ENCODE data around the gene LDB2. TPM values are rescaled to one million over a fixed set of nuclear protein-coding genes. Genes with fewer than 3 reads are reported as not detected.

LDB2 gene
- total and polyA plus RNA-seq, 2 experiments from 2014 or later = 48.6 to 80.1 TPM

DNA sequence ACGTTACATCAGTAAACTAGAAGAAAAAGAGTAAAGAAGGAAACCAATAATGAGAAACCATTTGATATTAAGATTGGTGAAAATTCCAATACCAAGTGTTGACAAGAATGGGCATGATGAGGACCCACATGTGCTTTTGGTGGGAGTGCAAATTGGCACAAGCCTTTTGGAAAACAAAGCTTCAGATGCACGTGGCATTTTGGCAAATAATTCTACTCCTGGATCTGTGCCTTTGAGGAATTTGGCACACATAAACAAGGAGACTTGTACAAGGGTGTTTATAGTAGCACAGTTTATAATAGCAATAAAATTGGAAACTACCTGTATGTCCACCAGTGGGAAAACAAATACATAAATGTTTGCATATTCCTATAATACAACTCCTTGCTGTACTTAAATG, 347.9 kb downstream of the LDB2 start:
- Histone ChIP-seq H3F3A (replicated peaks; ENCODE audit: low read depth) (no peaks in the 10 kb centered on the region), H3K4me3 (no peak overlapping the region), H3K27me3 (ENCODE audit: insufficient read depth) (no peaks in the 10 kb centered on the region), H4K20me1 (replicated peaks; ENCODE audit: insufficient read depth) (no peaks in the 10 kb centered on the region), H3K36me3 (ENCODE audit: insufficient read depth) (0 out of 2 replicates have a peak, but pooled peaks cover 1% of the 10 kb centered on the region), H3K27ac (ENCODE audit: low read depth) (no peak overlapping the region), H3K9me2 (ENCODE audit: insufficient read depth) (peaks cover 9% of the 10 kb centered on the region; the same call in 1 of the 2 replicates), H3K79me2 (replicated peaks; ENCODE audit: insufficient read depth) (no peaks in the 10 kb centered on the region), H2AFZ (no peak overlapping the region), H3K4me1 (ENCODE audit: insufficient read depth) (no peaks in the 10 kb centered on the region), H3K4me2 (no peak overlapping the region)
- DNase-seq (ENCODE audit: low spot score) (no peak), ATAC-seq (no peak)
- Mint-ChIP-seq H3K4me1 (no peaks in the 10 kb centered on the region), H3K9me3 (peaks cover 9% of the 10 kb centered on the region), H3K27me3 (ENCODE audit: insufficient read depth, low read depth, poor library complexity) (no peaks in the 10 kb centered on the region), H3K36me3 (ENCODE audit: low read depth) (peaks cover 10% of the 10 kb centered on the region), H3K4me3 (no peak overlapping the region), H3K27ac (no peak overlapping the region)
- TF ChIP-seq EZH2phosphoT487 (IDR thresholded peaks at IDR 0.05; ENCODE audit: unreplicated experiment) (no peak), STAT1 (IDR thresholded peaks at IDR 0.05; ENCODE audit: unreplicated experiment) (no peak), ZNF114 (CRISPR knock-in tag; IDR thresholded peaks at IDR 0.05) (no peak), ZNF331 (CRISPR knock-in tag; IDR thresholded peaks at IDR 0.05; ENCODE audit: low read depth) (no peak), NANOG (IDR thresholded peaks at IDR 0.05; ENCODE audit: borderline replicate concordance) (no peak)
- TF ChIP-seq, protein P1, sequence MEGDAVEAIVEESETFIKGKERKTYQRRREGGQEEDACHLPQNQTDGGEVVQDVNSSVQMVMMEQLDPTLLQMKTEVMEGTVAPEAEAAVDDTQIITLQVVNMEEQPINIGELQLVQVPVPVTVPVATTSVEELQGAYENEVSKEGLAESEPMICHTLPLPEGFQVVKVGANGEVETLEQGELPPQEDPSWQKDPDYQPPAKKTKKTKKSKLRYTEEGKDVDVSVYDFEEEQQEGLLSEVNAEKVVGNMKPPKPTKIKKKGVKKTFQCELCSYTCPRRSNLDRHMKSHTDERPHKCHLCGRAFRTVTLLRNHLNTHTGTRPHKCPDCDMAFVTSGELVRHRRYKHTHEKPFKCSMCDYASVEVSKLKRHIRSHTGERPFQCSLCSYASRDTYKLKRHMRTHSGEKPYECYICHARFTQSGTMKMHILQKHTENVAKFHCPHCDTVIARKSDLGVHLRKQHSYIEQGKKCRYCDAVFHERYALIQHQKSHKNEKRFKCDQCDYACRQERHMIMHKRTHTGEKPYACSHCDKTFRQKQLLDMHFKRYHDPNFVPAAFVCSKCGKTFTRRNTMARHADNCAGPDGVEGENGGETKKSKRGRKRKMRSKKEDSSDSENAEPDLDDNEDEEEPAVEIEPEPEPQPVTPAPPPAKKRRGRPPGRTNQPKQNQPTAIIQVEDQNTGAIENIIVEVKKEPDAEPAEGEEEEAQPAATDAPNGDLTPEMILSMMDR (conservative IDR thresholded peaks at IDR 0.05; ENCODE audit: low read depth in 2 of 2) = no peak
- TF ChIP-seq, protein P2, sequence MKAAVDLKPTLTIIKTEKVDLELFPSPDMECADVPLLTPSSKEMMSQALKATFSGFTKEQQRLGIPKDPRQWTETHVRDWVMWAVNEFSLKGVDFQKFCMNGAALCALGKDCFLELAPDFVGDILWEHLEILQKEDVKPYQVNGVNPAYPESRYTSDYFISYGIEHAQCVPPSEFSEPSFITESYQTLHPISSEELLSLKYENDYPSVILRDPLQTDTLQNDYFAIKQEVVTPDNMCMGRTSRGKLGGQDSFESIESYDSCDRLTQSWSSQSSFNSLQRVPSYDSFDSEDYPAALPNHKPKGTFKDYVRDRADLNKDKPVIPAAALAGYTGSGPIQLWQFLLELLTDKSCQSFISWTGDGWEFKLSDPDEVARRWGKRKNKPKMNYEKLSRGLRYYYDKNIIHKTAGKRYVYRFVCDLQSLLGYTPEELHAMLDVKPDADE (IDR thresholded peaks at IDR 0.05) = no peak

DNA sequence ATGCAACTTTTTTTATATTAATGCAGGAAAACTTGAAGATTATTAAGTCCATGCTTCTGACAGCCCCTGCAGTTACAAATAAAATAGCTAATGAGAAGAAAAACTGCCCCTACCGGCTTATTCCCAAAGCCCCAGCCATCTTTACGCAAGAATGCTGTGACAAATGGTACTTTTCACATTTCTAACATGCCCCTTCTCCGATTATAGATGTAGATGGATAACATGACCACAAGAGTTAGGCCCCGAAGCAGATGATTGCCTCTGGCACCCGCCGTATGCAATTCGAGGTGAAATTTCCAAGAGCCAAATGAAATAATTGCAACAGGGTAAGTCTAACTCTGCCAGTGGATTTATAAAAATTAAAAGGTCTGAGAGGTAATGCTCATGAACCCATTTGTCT, 352.8 kb downstream of the LDB2 start:
- Histone ChIP-seq H3K36me3 (ENCODE audit: insufficient read depth) (0 out of 2 replicates have a peak, but pooled peaks cover 3% of the 10 kb centered on the region), H3K79me2 (replicated peaks; ENCODE audit: insufficient read depth) (no peaks in the 10 kb centered on the region), H3K27ac (ENCODE audit: low read depth) (no peak overlapping the region), H3K27me3 (ENCODE audit: insufficient read depth) (no peaks in the 10 kb centered on the region), H3K4me1 (ENCODE audit: insufficient read depth) (no peaks in the 10 kb centered on the region), H3K4me2 (no peak overlapping the region), H3F3A (replicated peaks; ENCODE audit: low read depth) (no peaks in the 10 kb centered on the region), H2AFZ (no peak overlapping the region), H3K9me2 (ENCODE audit: insufficient read depth) (no peaks in the 10 kb centered on the region), H3K4me3 (no peak overlapping the region), H4K20me1 (replicated peaks; ENCODE audit: insufficient read depth) (no peaks in the 10 kb centered on the region)
- Mint-ChIP-seq H3K4me1 (no peaks in the 10 kb centered on the region), H3K36me3 (ENCODE audit: low read depth) (peaks cover 5% of the 10 kb centered on the region; the same call in 1 of the 3 replicates), H3K4me3 (no peak overlapping the region), H3K27ac (no peak overlapping the region), H3K9me3 (no peaks in the 10 kb centered on the region), H3K27me3 (ENCODE audit: insufficient read depth, low read depth, poor library complexity) (no peaks in the 10 kb centered on the region)
- DNase-seq (ENCODE audit: low spot score) = no peak
- no peak for ATAC-seq
- TF ChIP-seq JUNB (IDR thresholded peaks at IDR 0.05; ENCODE audit: unreplicated experiment) = no peak
- no peak for TF ChIP-seq NANOG (IDR thresholded peaks at IDR 0.05; ENCODE audit: borderline replicate concordance)
- no peak for TF ChIP-seq CREB1 (CRISPR knock-in tag; IDR thresholded peaks at IDR 0.05; ENCODE audit: low read depth)
- no peak for TF ChIP-seq STAT1 (IDR thresholded peaks at IDR 0.05; ENCODE audit: unreplicated experiment)
- TF ChIP-seq, protein P3, sequence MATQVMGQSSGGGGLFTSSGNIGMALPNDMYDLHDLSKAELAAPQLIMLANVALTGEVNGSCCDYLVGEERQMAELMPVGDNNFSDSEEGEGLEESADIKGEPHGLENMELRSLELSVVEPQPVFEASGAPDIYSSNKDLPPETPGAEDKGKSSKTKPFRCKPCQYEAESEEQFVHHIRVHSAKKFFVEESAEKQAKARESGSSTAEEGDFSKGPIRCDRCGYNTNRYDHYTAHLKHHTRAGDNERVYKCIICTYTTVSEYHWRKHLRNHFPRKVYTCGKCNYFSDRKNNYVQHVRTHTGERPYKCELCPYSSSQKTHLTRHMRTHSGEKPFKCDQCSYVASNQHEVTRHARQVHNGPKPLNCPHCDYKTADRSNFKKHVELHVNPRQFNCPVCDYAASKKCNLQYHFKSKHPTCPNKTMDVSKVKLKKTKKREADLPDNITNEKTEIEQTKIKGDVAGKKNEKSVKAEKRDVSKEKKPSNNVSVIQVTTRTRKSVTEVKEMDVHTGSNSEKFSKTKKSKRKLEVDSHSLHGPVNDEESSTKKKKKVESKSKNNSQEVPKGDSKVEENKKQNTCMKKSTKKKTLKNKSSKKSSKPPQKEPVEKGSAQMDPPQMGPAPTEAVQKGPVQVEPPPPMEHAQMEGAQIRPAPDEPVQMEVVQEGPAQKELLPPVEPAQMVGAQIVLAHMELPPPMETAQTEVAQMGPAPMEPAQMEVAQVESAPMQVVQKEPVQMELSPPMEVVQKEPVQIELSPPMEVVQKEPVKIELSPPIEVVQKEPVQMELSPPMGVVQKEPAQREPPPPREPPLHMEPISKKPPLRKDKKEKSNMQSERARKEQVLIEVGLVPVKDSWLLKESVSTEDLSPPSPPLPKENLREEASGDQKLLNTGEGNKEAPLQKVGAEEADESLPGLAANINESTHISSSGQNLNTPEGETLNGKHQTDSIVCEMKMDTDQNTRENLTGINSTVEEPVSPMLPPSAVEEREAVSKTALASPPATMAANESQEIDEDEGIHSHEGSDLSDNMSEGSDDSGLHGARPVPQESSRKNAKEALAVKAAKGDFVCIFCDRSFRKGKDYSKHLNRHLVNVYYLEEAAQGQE (IDR thresholded peaks at IDR 0.05; ENCODE audit: unreplicated experiment) = no peak
